ENCODE measurements around the gene RALGAPA1.
"Not testable (repeated sequence)": the region's sequence is repeated elsewhere in the genome, so short reads cannot be mapped to it uniquely, and the experiment has no call there.

Gene RALGAPA1

GRCh38 chr14:35821564-35822411 lies 12.7 kb upstream of the RALGAPA1 start:
- peak; percentile 17 for DNase-seq

GRCh38 chr14:35819591-35820540 lies 10.8 kb upstream of the RALGAPA1 start:
- DNase-seq: peak; percentile 11

GRCh38 chr14:35818346-35819115 lies 9.4 kb upstream of the RALGAPA1 start:
- peak; percentile 7 for DNase-seq

GRCh38 chr14:35814371-35815005 lies 5.4 kb upstream of the RALGAPA1 start:
- DNase-seq: no peak

- no peak for DNase-seq
Observed at GRCh38 chr14:35810963-35811362, 1.9 kb upstream of the RALGAPA1 start.

GRCh38 chr14:35809597-35809996 lies 502 bp upstream of the RALGAPA1 start:
- DNase-seq: no peak

- DNase-seq: peak; percentile 20
Observed at GRCh38 chr14:35808076-35808637, 938 bp downstream of the RALGAPA1 start.

- DNase-seq: peak; percentile 7
Observed at GRCh38 chr14:35807131-35807961, 1.7 kb downstream of the RALGAPA1 start.

- no peak for DNase-seq
Observed at GRCh38 chr14:35806006-35806907, 2.8 kb downstream of the RALGAPA1 start.

GRCh38 chr14:35797796-35798195 lies 11.3 kb downstream of the RALGAPA1 start:
- DNase-seq: no peak

GRCh38 chr14:35789651-35790050 lies 19.4 kb downstream of the RALGAPA1 start:
- no peak for DNase-seq

GRCh38 chr14:35786856-35787255 lies 22.2 kb downstream of the RALGAPA1 start:
- no peak for DNase-seq

- no peak for DNase-seq
Observed at GRCh38 chr14:35783699-35784098, 25.4 kb downstream of the RALGAPA1 start.

- no peak for DNase-seq
Observed at GRCh38 chr14:35779368-35779767, 29.7 kb downstream of the RALGAPA1 start.

- DNase-seq: not testable (repeated sequence)
Observed at GRCh38 chr14:35777550-35777949, 31.5 kb downstream of the RALGAPA1 start.

- DNase-seq: no peak
Observed at GRCh38 chr14:35776823-35777222, 32.3 kb downstream of the RALGAPA1 start.

- not testable (repeated sequence) for DNase-seq
Observed at GRCh38 chr14:35776085-35776484, 33.0 kb downstream of the RALGAPA1 start.

GRCh38 chr14:35766700-35767082 lies 42.4 kb downstream of the RALGAPA1 start:
- DNase-seq: no peak

- DNase-seq: no peak
Observed at GRCh38 chr14:35766036-35766699, 42.9 kb downstream of the RALGAPA1 start.
